CD4-positive, CD25-positive, alpha-beta regulatory T cell (primary cell): ENCODE data around the gene ATP13A2. TPM values are rescaled to one million over a fixed set of nuclear protein-coding genes. Genes with fewer than 3 reads are reported as not detected.

Experiments
- ATAC-seq, 2 donors: fragments of 150-1000 bp; cut with Tn5 transposase; one replicate each; pipeline ENCODE4 v1.10.0; 2021; ENCODE audit warnings: low read depth in 2 of 2, moderate number of reproducible peaks in 2 of 2, moderate library complexity in 1 of 2
- DNase-seq, 3 donors: peaks; one replicate each; pipeline versions ENCODE4 v3.0.0 to v3.0.0-alpha.2; 2012 to 2022; ENCODE audit warnings: mixed read lengths in 1 of 3
- H3K27ac ChIP-seq: one replicate; pipeline ENCODE4 v1.7.0; 2013; ENCODE audit warnings: mild to moderate bottlenecking, low read length; ENCODE audit not compliant: insufficient read depth, poor library complexity, severe bottlenecking
- H3K27me3 ChIP-seq: one replicate; pipeline ENCODE4 v1.7.0; 2013; ENCODE audit warnings: low read length; ENCODE audit not compliant: control insufficient read depth, insufficient read depth
- H3K36me3 ChIP-seq: one replicate; pipeline ENCODE4 v1.7.0; 2013; ENCODE audit warnings: mild to moderate bottlenecking, low read length, moderate library complexity; ENCODE audit not compliant: control insufficient read depth, insufficient read depth
- H3K4me1 ChIP-seq: 2 replicates; pipeline ENCODE4 v1.7.0; 2013; ENCODE audit warnings: mild to moderate bottlenecking, low read length; ENCODE audit not compliant: insufficient read depth, control insufficient read depth, poor library complexity, severe bottlenecking
- H3K4me3 ChIP-seq: one replicate; pipeline ENCODE4 v1.7.0; 2013; ENCODE audit warnings: low read depth, mild to moderate bottlenecking, low read length, moderate library complexity
- H3K9me3 ChIP-seq, 2 experiments: 1 replicate in 1 of 2; 2 replicates in 1 of 2; pipeline ENCODE4 v1.7.0; 2013; ENCODE audit warnings: low read length in 2 of 2, mild to moderate bottlenecking in 1 of 2, moderate library complexity in 1 of 2; ENCODE audit not compliant: control insufficient read depth in 2 of 2
- H3K27ac Mint-ChIP-seq, 3 donors: one replicate each; pipeline ENCODE4 v1.8.0; 2020 to 2022; ENCODE audit warnings: mild to moderate bottlenecking in 3 of 3, mixed read lengths in 3 of 3, moderate library complexity in 2 of 3
- H3K27me3 Mint-ChIP-seq: one replicate; pipeline ENCODE4 v1.8.0; 2022; ENCODE audit warnings: mild to moderate bottlenecking, mixed read lengths
- H3K36me3 Mint-ChIP-seq: one replicate; pipeline ENCODE4 v1.8.0; 2020; ENCODE audit warnings: mixed read lengths
- H3K4me1 Mint-ChIP-seq, 4 donors: one replicate each; pipeline ENCODE4 v1.8.0; 2020 to 2022; ENCODE audit warnings: mixed read lengths in 4 of 4, mild to moderate bottlenecking in 1 of 4
- H3K4me3 Mint-ChIP-seq, 4 donors: one replicate each; pipeline ENCODE4 v1.8.0; 2020 to 2022; ENCODE audit warnings: mild to moderate bottlenecking in 4 of 4, mixed read lengths in 4 of 4, moderate library complexity in 3 of 4
- H3K9me3 Mint-ChIP-seq, 7 donors: one replicate each; pipeline ENCODE4 v1.8.0; 2020 to 2022; ENCODE audit warnings: mixed read lengths in 7 of 7, mild to moderate bottlenecking in 3 of 7, moderate library complexity in 2 of 7
- polyA plus RNA-seq, 4 donors: library from polyadenylated mRNA; unstranded; fragments of 300-500 nt; fragmentation: Illumina TruSeq; gene quantifications; one replicate each; pipeline ENCODE4 v1.2.3, GENCODE V29; 2021
- total RNA-seq: library from RNA; stranded (reverse); gene quantifications from one replicate; pipeline ENCODE4 v1.2.3, GENCODE V29; 2022

Gene ATP13A2
- total and polyA plus RNA-seq, 5 donors from 2014 or later, result 29.7 to 41.7 (median 33.0) TPM

GRCh38 chr1:17043676-17044075, 31.9 kb upstream of the ATP13A2 start:
- peaks cover 11 to 24% (median 13%) of the 10 kb centered on the region in 4 donors for H3K4me1 Mint-ChIP-seq

GRCh38 chr1:17040135-17040534, 28.4 kb upstream of the ATP13A2 start:
- Mint-ChIP-seq H3K4me3 (no peak overlapping the region), H3K9me3 (no peaks in the 10 kb centered on the region), H3K4me1 (peaks cover 5 to 15% (median 9%) of the 10 kb centered on the region in 4 donors), H3K36me3 (peaks cover 21% of the 10 kb centered on the region), H3K27ac (peak overlapping the region in 1 of 3 donors; percentile 73), H3K27me3 (no peaks in the 10 kb centered on the region)
- Histone ChIP-seq H3K4me1 (peaks cover under 1% of the 10 kb centered on the region), H3K4me3 (no peak overlapping the region), H3K27ac (no peak overlapping the region), H3K36me3 (peaks cover 63% of the 10 kb centered on the region), H3K27me3 (no peaks in the 10 kb centered on the region), H3K9me3 (no peaks in the 10 kb centered on the region)
- DNase-seq, result no peak
- no peak for ATAC-seq

More at GRCh38 chr1:17043676-17044075, 31.9 kb upstream of the ATP13A2 start:
- Mint-ChIP-seq H3K4me3 (no peak overlapping the region), H3K27me3 (no peaks in the 10 kb centered on the region), H3K36me3 (peaks cover 18% of the 10 kb centered on the region), H3K27ac (peak overlapping the region in 1 of 3 donors; percentile 59), H3K9me3 (no peaks in the 10 kb centered on the region)
- peaks cover 13% of the 10 kb centered on the region for H3K4me1 ChIP-seq
- peaks cover 55% of the 10 kb centered on the region for H3K36me3 ChIP-seq
- H3K27me3 ChIP-seq, result no peaks in the 10 kb centered on the region
- H3K27ac ChIP-seq, result no peak overlapping the region
- DNase-seq (no peak), ATAC-seq (no peak)
- H3K9me3 ChIP-seq, result no peaks in the 10 kb centered on the region
- no peak overlapping the region for H3K4me3 ChIP-seq

GRCh38 chr1:17039522-17039921, 27.8 kb upstream of the ATP13A2 start:
- Mint-ChIP-seq H3K36me3 (peaks cover 15% of the 10 kb centered on the region), H3K9me3 (no peaks in the 10 kb centered on the region), H3K27ac (no peak overlapping the region), H3K27me3 (no peaks in the 10 kb centered on the region), H3K4me1 (peaks cover 0 to 14% (median 9%) of the 10 kb centered on the region in 4 donors), H3K4me3 (no peak overlapping the region)
- H3K9me3 ChIP-seq, result no peaks in the 10 kb centered on the region
- no peak overlapping the region for H3K27ac ChIP-seq
- no peak overlapping the region for H3K4me3 ChIP-seq
- no peaks in the 10 kb centered on the region for H3K4me1 ChIP-seq
- DNase-seq (no peak), ATAC-seq (no peak)
- peaks cover 63% of the 10 kb centered on the region for H3K36me3 ChIP-seq
- no peaks in the 10 kb centered on the region for H3K27me3 ChIP-seq

- no peak overlapping the region for H3K4me3 Mint-ChIP-seq
- no peaks in the 10 kb centered on the region for H3K27me3 Mint-ChIP-seq
- no peaks in the 10 kb centered on the region for H3K9me3 Mint-ChIP-seq
- Histone ChIP-seq H3K36me3 (peaks cover 59% of the 10 kb centered on the region), H3K27ac (no peak overlapping the region), H3K27me3 (no peaks in the 10 kb centered on the region), H3K4me3 (no peak overlapping the region), H3K9me3 (no peaks in the 10 kb centered on the region), H3K4me1 (no peaks in the 10 kb centered on the region)
- H3K27ac Mint-ChIP-seq, result no peak overlapping the region
- peaks cover 0 to 17% (median 12%) of the 10 kb centered on the region in 4 donors for H3K4me1 Mint-ChIP-seq
- no peak for DNase-seq
- no peak for ATAC-seq
- H3K36me3 Mint-ChIP-seq, result peaks cover 10% of the 10 kb centered on the region
Measured at GRCh38 chr1:17033481-17033880, 21.8 kb upstream of the ATP13A2 start.

- no peak for ATAC-seq
- Mint-ChIP-seq H3K36me3 (peaks cover 13% of the 10 kb centered on the region), H3K4me3 (no peak overlapping the region), H3K4me1 (peaks cover 0 to 13% (median 8%) of the 10 kb centered on the region in 4 donors), H3K27ac (no peak overlapping the region), H3K27me3 (no peaks in the 10 kb centered on the region), H3K9me3 (no peaks in the 10 kb centered on the region)
- Histone ChIP-seq H3K4me1 (no peaks in the 10 kb centered on the region), H3K9me3 (no peaks in the 10 kb centered on the region), H3K27ac (no peak overlapping the region), H3K27me3 (no peaks in the 10 kb centered on the region), H3K4me3 (no peak overlapping the region), H3K36me3 (peaks cover 64% of the 10 kb centered on the region)
- DNase-seq, result no peak
Measured at GRCh38 chr1:17032741-17033140, 21.0 kb upstream of the ATP13A2 start.

GRCh38 chr1:17031436-17031835, 19.7 kb upstream of the ATP13A2 start:
- Histone ChIP-seq H3K36me3 (peaks cover 72% of the 10 kb centered on the region), H3K4me3 (no peak overlapping the region), H3K27me3 (no peaks in the 10 kb centered on the region), H3K4me1 (no peaks in the 10 kb centered on the region), H3K9me3 (no peaks in the 10 kb centered on the region), H3K27ac (no peak overlapping the region)
- Mint-ChIP-seq H3K4me1 (peaks cover 0 to 13% (median 8%) of the 10 kb centered on the region in 4 donors), H3K9me3 (no peaks in the 10 kb centered on the region), H3K4me3 (no peak overlapping the region), H3K27me3 (no peaks in the 10 kb centered on the region), H3K27ac (no peak overlapping the region), H3K36me3 (peaks cover 21% of the 10 kb centered on the region)
- no peak for ATAC-seq
- DNase-seq, result no peak

- Mint-ChIP-seq H3K27me3 (no peaks in the 10 kb centered on the region), H3K27ac (no peak overlapping the region), H3K4me3 (no peak overlapping the region), H3K36me3 (peaks cover 21% of the 10 kb centered on the region), H3K4me1 (peaks cover 0 to 13% (median 7%) of the 10 kb centered on the region in 4 donors), H3K9me3 (no peaks in the 10 kb centered on the region)
- H3K4me1 ChIP-seq, result no peaks in the 10 kb centered on the region
- no peak for ATAC-seq
- H3K36me3 ChIP-seq, result peaks cover 84% of the 10 kb centered on the region
- no peaks in the 10 kb centered on the region for H3K27me3 ChIP-seq
- H3K4me3 ChIP-seq, result no peak overlapping the region
- DNase-seq, result no peak
- H3K27ac ChIP-seq, result no peak overlapping the region
- no peaks in the 10 kb centered on the region for H3K9me3 ChIP-seq
Measured at GRCh38 chr1:17030206-17030605, 18.5 kb upstream of the ATP13A2 start.

GRCh38 chr1:17028662-17029188, 17.0 kb upstream of the ATP13A2 start:
- no peaks in the 10 kb centered on the region for H3K27me3 Mint-ChIP-seq
- peaks cover 29% of the 10 kb centered on the region for H3K36me3 Mint-ChIP-seq
- peaks cover 0 to 11% (median 4%) of the 10 kb centered on the region in 4 donors for H3K4me1 Mint-ChIP-seq
- no peaks in the 10 kb centered on the region for H3K4me1 ChIP-seq
- peaks cover 93% of the 10 kb centered on the region for H3K36me3 ChIP-seq
- no peaks in the 10 kb centered on the region for H3K27me3 ChIP-seq
- no peak for ATAC-seq
- no peak overlapping the region for H3K4me3 ChIP-seq
- peak overlapping the region in 1 of 3 donors; percentile 55 for H3K27ac Mint-ChIP-seq
- H3K4me3 Mint-ChIP-seq, result no peak overlapping the region
- DNase-seq, result no peak
- no peaks in the 10 kb centered on the region for H3K9me3 ChIP-seq
- H3K9me3 Mint-ChIP-seq, result no peaks in the 10 kb centered on the region
- H3K27ac ChIP-seq, result no peak overlapping the region
